GM18499 (cell line): ENCODE data around the gene PRKCH.
"Not testable (repeated sequence)": the region's sequence is repeated elsewhere in the genome, so short reads cannot be mapped to it uniquely, and the experiment has no call there.

Source experiments
- ATAC-seq: cut with Tn5 transposase; IDR thresholded peaks from one replicate; pipeline ENCODE4 v1.9.1; 2021; ENCODE audit warnings: moderate number of reproducible peaks; ENCODE audit not compliant: insufficient read depth, unreplicated experiment

Gene PRKCH

DNA sequence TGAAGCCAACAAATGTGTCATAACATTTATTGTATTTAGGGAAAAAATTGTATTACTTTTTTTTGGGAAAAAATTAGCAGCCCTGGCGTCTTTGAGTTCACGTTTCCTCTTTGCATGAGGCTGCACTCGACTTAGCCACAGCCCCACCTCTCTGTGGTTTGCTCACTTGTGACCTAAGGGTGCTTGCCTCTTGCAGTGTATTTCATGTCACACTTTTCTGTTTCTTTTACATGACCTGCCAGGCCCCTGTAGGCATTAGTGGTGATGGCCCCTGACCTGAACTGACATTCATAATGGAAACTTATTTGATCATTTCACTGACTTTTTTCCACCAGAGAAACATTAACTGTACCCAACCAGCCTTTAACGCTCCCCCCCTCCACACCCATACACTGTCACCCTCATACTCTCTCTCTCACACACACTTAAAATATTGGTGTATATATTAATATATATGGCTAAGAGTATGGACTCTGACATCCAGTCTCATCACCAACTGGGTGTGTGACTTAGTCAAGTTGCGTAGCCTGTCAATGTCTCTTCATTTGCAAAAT, 122.9 kb downstream of the PRKCH start:
- peak; percentile 76 for ATAC-seq

DNA sequence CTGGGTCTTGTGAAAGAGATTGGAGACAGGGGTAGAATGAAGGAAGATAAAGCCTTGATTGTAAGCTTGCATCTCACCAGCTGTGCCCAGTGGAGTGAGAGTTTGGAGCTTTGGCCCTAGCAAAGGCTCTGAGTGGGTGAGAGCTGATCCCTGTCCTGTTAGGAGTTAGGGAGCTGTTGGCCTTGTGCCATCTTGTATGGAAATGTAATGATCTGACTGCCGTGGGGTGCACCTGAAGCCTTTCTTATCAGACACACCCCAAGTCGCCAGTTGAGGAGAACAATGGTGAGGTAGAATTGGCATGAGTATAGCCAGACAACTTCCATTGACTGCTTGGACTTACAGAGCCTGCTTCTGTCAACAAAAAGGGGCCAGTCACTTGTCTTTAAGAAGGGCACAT, 130.1 kb downstream of the PRKCH start:
- ATAC-seq, result no peak

DNA sequence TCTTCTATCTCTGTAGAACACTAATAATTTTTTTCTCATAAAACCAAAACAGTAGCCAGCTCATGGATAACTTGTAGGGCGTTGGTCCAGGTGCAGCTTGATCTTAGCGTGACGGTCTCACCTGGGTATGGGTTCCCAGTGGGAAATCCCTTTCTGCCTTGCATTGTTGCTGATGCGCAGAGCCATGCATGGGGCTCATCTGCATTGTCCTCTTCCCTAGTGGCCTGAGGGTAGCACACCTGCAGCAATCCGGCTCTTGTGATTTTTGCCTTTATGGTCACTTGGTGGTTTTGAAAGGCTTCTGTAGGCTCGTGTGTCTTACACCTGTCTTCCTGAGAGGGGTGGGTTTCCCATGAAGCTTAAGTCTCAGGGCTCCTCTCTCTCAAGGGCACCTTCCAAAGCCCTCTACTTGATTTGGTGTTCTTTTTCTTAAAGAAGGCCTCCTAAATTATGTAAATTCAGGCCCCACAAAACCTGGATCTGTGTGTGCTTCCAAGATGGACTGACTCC, 130.6 kb downstream of the PRKCH start:
- no peak for ATAC-seq

DNA sequence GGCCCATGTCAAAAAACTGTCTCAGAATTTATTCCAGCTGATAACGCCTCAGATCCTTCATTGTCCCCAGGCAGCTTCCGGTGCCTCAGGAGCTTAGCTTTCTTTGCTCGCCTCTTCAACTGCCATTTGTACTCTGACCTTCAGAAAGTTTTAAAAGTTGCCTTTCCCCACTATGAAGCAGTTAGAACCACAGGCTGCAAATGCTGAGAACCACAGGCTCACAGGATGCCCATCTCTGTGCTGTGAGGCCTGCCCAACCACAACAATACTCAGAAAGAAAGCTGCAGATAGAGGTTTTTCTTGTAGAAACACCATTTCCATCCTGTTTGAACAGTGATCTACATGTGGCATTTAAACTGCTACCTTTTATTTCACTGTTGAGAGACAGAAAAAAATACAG, 131.1 kb downstream of the PRKCH start:
- ATAC-seq, result no peak

DNA sequence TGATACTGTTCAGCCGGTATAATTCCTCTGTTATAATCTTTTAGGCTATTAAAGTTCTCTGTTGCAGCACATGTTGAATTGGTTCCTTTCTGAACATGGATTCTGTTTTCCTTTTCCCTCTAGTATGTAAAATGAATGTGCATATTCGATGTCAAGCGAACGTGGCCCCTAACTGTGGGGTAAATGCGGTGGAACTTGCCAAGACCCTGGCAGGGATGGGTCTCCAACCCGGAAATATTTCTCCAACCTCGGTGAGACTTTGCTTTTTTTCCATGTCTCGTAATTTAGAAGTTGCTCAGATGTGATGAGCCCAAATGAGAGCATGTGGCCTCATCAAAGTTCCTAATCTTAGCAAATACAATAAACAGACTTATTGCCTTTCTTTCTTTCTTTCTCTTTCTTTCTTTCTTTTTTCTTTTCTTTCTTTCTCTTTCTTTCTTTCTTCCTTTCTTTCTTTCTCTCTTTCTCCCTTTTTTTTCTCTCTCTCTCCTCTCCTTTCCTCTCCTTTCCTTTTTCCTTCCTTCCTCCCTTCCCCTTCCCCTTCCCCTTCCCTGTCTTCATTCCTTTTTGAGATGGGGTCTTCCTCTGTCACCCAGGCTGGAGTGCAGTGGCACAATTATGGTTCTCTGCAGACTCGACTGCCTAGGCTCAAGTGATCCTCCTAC, 131.9 kb downstream of the PRKCH start:
- no peak for ATAC-seq

DNA sequence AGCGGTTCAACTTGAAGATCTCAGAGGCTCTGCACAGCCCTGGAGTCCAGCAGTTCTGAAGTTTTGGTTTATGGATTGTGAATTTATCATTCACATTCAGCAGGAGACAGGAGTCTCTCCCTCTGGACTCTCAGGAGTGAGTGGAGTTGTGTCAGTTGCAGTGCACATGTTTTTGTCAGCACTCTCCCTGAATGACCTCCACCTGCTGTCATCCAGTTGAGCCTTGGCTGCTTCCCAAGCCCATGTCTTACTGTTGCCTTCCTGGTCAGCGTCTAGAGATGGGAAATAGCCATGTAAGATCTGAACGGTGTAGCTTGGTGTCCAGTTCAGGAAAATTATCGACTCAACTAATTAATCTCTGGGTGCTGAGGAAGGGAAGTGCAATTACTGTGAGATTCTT, 133.2 kb downstream of the PRKCH start:
- no peak for ATAC-seq

GRCh38 chr14:61455351-61455750, 134.0 kb downstream of the PRKCH start:
- no peak for ATAC-seq

DNA sequence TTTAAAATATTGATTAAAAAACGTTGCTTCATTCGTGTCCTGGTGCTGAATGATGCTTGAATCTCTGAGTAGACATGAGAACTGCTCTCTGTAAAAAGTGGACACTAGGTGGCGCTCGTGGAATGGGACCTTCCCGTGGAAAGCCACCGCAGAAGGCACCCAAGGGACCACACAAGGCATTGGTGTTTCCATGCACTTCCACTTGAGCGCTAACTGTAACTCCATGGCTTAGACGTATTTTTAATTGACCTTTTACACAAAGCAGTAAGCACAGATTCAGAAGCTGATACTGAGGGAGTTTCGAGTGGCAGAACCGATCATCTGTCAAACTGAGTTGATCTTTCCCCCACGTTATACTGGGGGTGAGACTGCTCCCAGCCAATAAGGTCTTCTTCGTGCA, 135.3 kb downstream of the PRKCH start:
- peak; percentile 48 for ATAC-seq

DNA sequence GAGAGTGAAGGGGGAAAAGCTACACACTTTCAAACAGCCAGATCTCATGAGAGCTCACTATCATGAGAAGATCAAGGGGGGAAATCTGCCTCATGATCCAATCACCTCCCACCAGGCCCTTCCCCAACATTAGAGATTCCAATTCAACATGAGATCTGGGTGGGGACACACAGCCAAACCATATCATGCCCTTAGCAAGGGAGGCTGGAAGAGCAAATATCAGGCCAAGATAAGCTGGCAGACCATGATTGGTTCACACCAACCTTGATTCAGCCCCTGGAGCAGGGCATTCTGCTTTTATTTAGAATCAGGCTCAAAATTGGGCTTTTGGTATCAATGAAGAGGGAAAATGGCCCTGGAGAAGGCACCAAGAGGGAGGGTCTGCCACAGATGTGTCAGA, 137.4 kb downstream of the PRKCH start:
- no peak for ATAC-seq

GRCh38 chr14:61459229-61459628, 137.8 kb downstream of the PRKCH start:
- ATAC-seq, result no peak

DNA sequence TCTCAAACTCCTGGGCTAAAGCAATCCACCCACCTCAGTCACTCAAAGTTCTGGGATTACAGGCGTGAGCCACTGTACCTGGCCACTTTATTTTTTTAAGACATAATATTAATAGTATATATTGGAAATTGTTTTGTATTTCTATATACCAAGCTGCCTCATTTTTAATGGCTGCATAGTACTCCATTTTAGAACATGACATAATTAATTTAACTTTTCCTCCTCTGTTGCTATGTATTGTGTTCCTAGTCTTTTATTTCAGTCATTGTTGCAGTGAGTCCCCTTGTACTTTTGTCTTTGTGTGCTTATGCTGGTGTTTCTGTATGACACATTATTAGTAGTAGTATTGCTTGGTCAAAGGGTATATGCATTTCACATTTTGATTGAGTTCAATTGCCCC, 138.7 kb downstream of the PRKCH start:
- no peak for ATAC-seq

GRCh38 chr14:61460718-61461611, 139.6 kb downstream of the PRKCH start:
- no peak for ATAC-seq

GRCh38 chr14:61461808-61462275, 140.5 kb downstream of the PRKCH start:
- no peak for ATAC-seq

- no peak for ATAC-seq
These were observed 141.3 kb downstream of the PRKCH start for GRCh38 chr14:61462566-61463193.

DNA sequence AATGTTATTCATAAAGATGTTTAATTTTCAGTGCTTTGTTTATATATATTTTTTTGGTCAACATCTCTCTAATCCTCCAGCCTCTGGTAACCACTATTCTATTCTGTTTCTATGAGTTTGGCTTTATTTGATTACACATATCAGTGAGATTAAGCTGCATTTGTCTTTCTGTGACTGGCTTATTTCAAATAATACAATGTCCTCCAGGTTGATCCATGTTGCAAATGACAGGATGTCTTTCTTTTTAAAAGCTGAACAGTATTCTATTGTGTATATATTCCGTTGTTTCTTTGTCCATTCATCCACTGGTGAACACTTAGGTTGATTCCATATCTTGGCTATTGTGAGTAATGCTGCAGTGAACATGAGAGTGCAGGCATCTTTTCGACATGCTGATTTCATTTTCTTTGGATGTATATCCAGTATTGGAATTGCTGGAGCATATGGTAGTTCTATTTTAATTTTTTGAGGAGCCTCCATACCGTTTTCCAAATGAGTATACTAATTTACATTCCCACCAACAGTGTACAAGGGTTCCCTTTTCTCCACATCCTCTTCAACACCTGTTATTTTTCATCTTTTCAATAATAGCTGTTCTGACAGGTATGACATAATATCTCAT, 142.4 kb downstream of the PRKCH start:
- no peak for ATAC-seq

DNA sequence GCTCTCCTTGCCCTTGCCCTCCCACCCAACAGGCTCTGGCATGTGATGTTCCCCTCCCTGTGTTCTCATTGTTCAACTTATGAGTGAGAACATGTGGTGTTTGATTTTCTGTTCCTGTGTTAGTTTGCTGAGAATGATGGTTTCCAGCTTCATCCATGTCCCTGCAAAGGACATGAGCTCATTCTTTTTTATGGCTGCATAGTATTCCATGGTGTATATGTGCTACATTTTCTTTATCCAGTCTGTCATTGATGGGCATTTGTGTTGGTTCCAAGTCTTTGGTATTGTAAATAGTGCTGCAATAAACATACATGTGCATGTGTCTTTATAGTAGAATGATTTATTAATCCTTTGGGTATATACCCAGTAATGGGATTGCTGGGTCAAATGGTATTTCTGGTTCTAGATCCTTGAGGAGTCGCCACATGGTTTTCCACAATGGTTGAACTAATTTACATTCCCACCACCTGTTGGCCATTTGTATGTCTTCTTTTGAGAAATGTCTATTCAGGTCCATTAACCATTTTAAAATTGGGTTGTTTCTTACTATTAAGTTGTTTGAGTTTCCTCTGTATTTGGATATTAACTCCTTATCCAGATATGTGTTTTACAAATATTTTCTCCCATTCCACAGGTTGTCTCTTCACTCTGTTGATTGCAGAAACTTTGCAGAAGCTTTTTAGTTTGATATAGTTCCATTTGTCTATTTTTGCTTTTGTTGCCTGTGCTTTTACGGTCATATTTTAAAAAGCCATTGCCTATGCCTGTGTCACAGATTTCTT, 143.4 kb downstream of the PRKCH start:
- ATAC-seq, result not testable (repeated sequence)

DNA sequence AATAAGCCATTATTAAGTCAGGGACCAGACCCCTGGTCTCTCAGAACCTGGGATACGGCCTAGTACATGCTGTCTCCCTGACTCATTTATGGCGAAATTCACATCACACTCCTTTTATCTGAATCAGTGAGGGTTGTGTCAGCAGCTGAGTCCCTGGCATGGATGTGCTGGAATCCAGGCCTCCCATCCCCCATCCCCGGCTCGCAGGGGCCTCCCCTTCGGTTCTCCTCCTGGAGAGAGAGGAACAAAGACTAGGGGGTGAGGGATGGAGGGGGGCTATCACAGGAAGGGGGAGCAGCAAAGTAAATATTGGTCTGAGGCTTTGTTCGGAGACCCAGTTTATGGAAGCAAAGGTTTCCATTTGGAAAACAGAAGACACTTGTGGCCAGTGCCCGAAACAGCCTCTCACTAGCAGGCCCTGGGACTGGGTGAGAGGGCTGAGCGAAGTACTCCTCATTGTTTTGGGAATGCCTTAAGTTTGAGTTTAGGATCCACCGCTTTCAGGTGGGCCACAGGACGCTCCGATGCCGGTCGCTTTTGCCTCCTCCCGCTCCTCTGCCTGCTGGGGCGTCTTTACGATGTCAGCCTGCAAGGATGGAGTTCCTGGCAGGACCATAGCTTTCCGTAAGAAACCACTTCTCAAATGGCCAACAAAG, 145.0 kb downstream of the PRKCH start:
- ATAC-seq, result no peak

GRCh38 chr14:61466905-61467280, 145.5 kb downstream of the PRKCH start:
- ATAC-seq, result no peak

DNA sequence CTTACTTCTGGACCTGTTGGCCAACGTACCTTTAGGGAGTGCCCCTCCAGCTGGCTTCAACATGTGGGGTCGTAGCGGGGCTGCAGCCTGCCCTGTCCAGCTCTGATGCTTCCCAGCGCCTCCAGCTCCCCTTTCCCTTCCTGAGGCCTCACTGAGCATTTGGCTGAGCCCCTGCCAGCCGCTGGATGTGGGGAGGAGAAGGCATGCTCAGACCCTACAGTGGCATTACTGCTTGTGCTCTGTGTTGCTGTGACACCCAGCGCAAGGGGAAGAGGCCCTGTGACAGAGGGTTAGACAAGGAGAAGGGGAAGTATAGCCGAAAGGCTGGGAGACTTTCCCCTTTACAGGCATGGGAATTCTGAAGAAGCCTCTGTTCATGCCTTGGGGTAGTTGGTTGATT, 145.9 kb downstream of the PRKCH start:
- ATAC-seq, result no peak
